Liver (tissue), 9 donors: Measurements from ENCODE around the gene BTBD9. TPM values are rescaled to one million over a fixed set of nuclear protein-coding genes. Genes with fewer than 3 reads are reported as not detected.

ENCODE experiments used
- DNase-seq: peaks from one replicate; pipeline ENCODE4 v3.0.0-alpha.2; 2017; ENCODE audit warnings: low spot score
- H3K27ac ChIP-seq, 2 donors: one replicate each; pipeline ENCODE4 v1.7.0; 2013; ENCODE audit warnings: inconsistent platforms in 2 of 2, low read length in 2 of 2, control low read depth in 1 of 2, low read depth in 1 of 2, mild to moderate bottlenecking in 1 of 2
- H3K27me3 ChIP-seq, 4 donors: one replicate each; pipeline versions ENCODE4 v1.6.1 to v1.7.0; 2013; ENCODE audit warnings: low read length in 3 of 4, inconsistent platforms in 1 of 4, mild to moderate bottlenecking in 1 of 4, moderate library complexity in 1 of 4; ENCODE audit not compliant: control insufficient read depth in 4 of 4, insufficient read depth in 4 of 4
- H3K36me3 ChIP-seq, 4 donors: one replicate each; pipeline versions ENCODE4 v1.6.1 to v1.7.0; 2013; ENCODE audit warnings: low read length in 3 of 4, mild to moderate bottlenecking in 3 of 4, low read depth in 1 of 4, moderate library complexity in 1 of 4; ENCODE audit not compliant: control insufficient read depth in 4 of 4, insufficient read depth in 3 of 4
- H3K4me1 ChIP-seq, 4 donors: one replicate each; pipeline versions ENCODE4 v1.6.1 to v1.7.0; 2013; ENCODE audit warnings: low read length in 3 of 4, mild to moderate bottlenecking in 3 of 4, moderate library complexity in 1 of 4; ENCODE audit not compliant: control insufficient read depth in 4 of 4, insufficient read depth in 4 of 4
- H3K4me3 ChIP-seq, 3 donors: one replicate each; pipeline versions ENCODE4 v1.6.1 to v1.7.0; 2013; ENCODE audit warnings: low read length in 3 of 3, control low read depth in 1 of 3, low read depth in 1 of 3, mild to moderate bottlenecking in 1 of 3
- H3K9ac ChIP-seq, 2 donors: one replicate each; pipeline ENCODE4 v1.7.0; 2013; ENCODE audit warnings: low read length in 2 of 2, mild to moderate bottlenecking in 2 of 2, moderate library complexity in 2 of 2, control low read depth in 1 of 2, low read depth in 1 of 2
- H3K9me3 ChIP-seq, 4 donors: one replicate each; pipeline versions ENCODE4 v1.6.1 to v1.7.0; 2013; ENCODE audit warnings: low read length in 3 of 4; ENCODE audit not compliant: control insufficient read depth in 4 of 4
- ATF3 ChIP-seq: IDR thresholded peaks from 2 replicates; pipeline ENCODE4 v1.6.1; 2016; ENCODE audit warnings: antibody characterized with exemption
- CTCF ChIP-seq: fragments of 150-350 bp; IDR thresholded peaks from 2 replicates; pipeline ENCODE4 v1.5.1; 2017; ENCODE audit warnings: improper control_type of control experiment, low read depth, low read length; ENCODE audit not compliant: missing input control
- EGR1 ChIP-seq, 2 donors: IDR thresholded peaks; 2 replicates each; pipeline ENCODE4 v1.6.1; 2016 to 2018; ENCODE audit warnings: antibody characterized with exemption in 2 of 2, low read depth in 2 of 2
- FOXA1 ChIP-seq: IDR thresholded peaks from 2 replicates; pipeline ENCODE4 v1.6.1; 2016; ENCODE audit warnings: antibody characterized with exemption
- FOXA2 ChIP-seq: IDR thresholded peaks from 2 replicates; pipeline ENCODE4 v1.6.1; 2016; ENCODE audit warnings: antibody characterized with exemption
- GABPA ChIP-seq, 2 donors: IDR thresholded peaks in 1 of 2; conservative IDR thresholded peaks in 1 of 2; 2 replicates each; pipeline ENCODE4 v1.6.1; 2016; ENCODE audit warnings: antibody characterized with exemption in 2 of 2, mild to moderate bottlenecking in 1 of 2, moderate library complexity in 1 of 2
- HNF4A ChIP-seq, 2 donors: conservative IDR thresholded peaks; 2 replicates each; pipeline ENCODE4 v1.6.1; 2016; ENCODE audit warnings: antibody characterized with exemption in 2 of 2, mild to moderate bottlenecking in 2 of 2
- HNF4G ChIP-seq: IDR thresholded peaks from 2 replicates; pipeline ENCODE4 v1.6.1; 2016; ENCODE audit warnings: antibody characterized with exemption
- NR2F2 ChIP-seq: IDR thresholded peaks from 2 replicates; pipeline ENCODE4 v1.6.1; 2016; ENCODE audit warnings: antibody characterized with exemption
- RAD21 ChIP-seq, 2 donors: IDR thresholded peaks; 2 replicates each; pipeline ENCODE4 v1.6.1; 2016; ENCODE audit warnings: antibody characterized with exemption in 2 of 2, mild to moderate bottlenecking in 2 of 2
- REST ChIP-seq: IDR thresholded peaks from 2 replicates; pipeline ENCODE4 v1.6.1; 2016; ENCODE audit warnings: antibody characterized with exemption, mild to moderate bottlenecking
- RXRA ChIP-seq, 2 donors: IDR thresholded peaks; 2 replicates each; pipeline ENCODE4 v1.6.1; 2017 to 2018; ENCODE audit warnings: antibody characterized with exemption in 2 of 2, mild to moderate bottlenecking in 1 of 2
- SP1 ChIP-seq: IDR thresholded peaks from 2 replicates; pipeline ENCODE4 v1.6.1; 2018; ENCODE audit warnings: antibody characterized with exemption, mild to moderate bottlenecking
- TAF1 ChIP-seq: conservative IDR thresholded peaks from 2 replicates; pipeline ENCODE4 v1.6.1; 2016; ENCODE audit warnings: antibody characterized with exemption, mild to moderate bottlenecking
- YY1 ChIP-seq: IDR thresholded peaks from 2 replicates; pipeline ENCODE4 v1.6.1; 2016; ENCODE audit warnings: antibody characterized with exemption, mild to moderate bottlenecking
- ZBTB33 ChIP-seq: IDR thresholded peaks from 2 replicates; pipeline ENCODE4 v1.6.1; 2016; ENCODE audit warnings: antibody characterized with exemption
- WGBS: extraction: QIAGEN DNeasy Blood & Tissue Kit; methylation state at CpG from one replicate; pipeline ENCODE4 v1.1.7; 2013; 5-methylcytosine and 5-hydroxymethylcytosine counted together
- polyA plus RNA-seq, 2 donors: library from polyadenylated mRNA; stranded (reverse) in 1 of 2; unstranded in 1 of 2; fragments of 200-250 nt in 1 of 2; fragments of >200 nt in 1 of 2; fragmentation: Nextera tagmentation in 1 of 2; extraction: Ambion mirVana in 1 of 2; gene quantifications; one replicate each; pipeline versions ENCODE4 v1.2.1 to v1.2.3, GENCODE V29; 2013 to 2015
- total RNA-seq, 2 donors: library from RNA; depleted of rRNA; stranded (reverse); fragments of >200 nt; gene quantifications; one replicate each; pipeline ENCODE4 v1.2.3, GENCODE V29; 2014
- donor health status: healthy.
- donor health status: healthy.
- donor health status: healthy.
- donor health status: healthy.
- donor health status: healthy.

The BTBD9 gene
- total and polyA plus RNA-seq, 4 donors, result 2.0 to 12.4 (median 5.7) TPM

- TF ChIP-seq TAF1 (no peak), GABPA (IDR thresholded peaks at IDR 0.05 in 1 of 2, conservative IDR thresholded peaks at IDR 0.05 in 1 of 2) (no peak), HNF4A (conservative IDR thresholded peaks at IDR 0.05) (no peak), EGR1 (IDR thresholded peaks at IDR 0.05; ENCODE audit: low read depth in 2 of 2) (no peak), SP1 (no peak), YY1 (no peak), REST (no peak), HNF4G (no peak)
Observed at GRCh38 chr6:38452816-38453660, 186.7 kb downstream of the BTBD9 start (continued).

GRCh38 chr6:38450717-38451116 lies 189.0 kb downstream of the BTBD9 start:
- DNase-seq, result no peak
- Histone ChIP-seq H3K27ac (no peak overlapping the region), H3K9me3 (no peaks in the 10 kb centered on the region), H3K36me3 (no peaks in the 10 kb centered on the region), H3K4me3 (no peak overlapping the region), H3K27me3 (no peaks in the 10 kb centered on the region), H3K9ac (no peak overlapping the region), H3K4me1 (peaks cover 0 to 8% (median under 1%) of the 10 kb centered on the region in 4 donors)
- TF ChIP-seq FOXA2 (no peak), TAF1 (no peak), HNF4G (peak; percentile 19), ZBTB33 (no peak), FOXA1 (no peak), RXRA (IDR thresholded peaks at IDR 0.05) (no peak), ATF3 (no peak), CTCF (no peak), HNF4A (conservative IDR thresholded peaks at IDR 0.05) (peak; percentile 33 to 50), RAD21 (IDR thresholded peaks at IDR 0.05) (no peak), REST (no peak), SP1 (no peak), NR2F2 (no peak)
- 91% methylated on average over 2 of the region's 2 CpGs for WGBS
